Spleen (tissue), 11 donors: ENCODE data around the gene HBQ1. TPM values are rescaled to one million over a fixed set of nuclear protein-coding genes. Genes with fewer than 3 reads are reported as not detected.
"Not testable (repeated sequence)": the region's sequence is repeated elsewhere in the genome, so short reads cannot be mapped to it uniquely, and the experiment has no call there.

Source experiments
- DNase-seq: peaks from one replicate; pipeline ENCODE4 v3.0.0-alpha.2; 2020
- H3K27ac ChIP-seq, 8 donors: fragments of 200-600 bp; sonication (generic) in 7 of 8; 1 replicate in 4 of 8; 2 replicates in 4 of 8; pipeline versions ENCODE4 v1.5.0 to v1.8.0; 2016 to 2021; ENCODE audit warnings: inconsistent platforms in 4 of 8, mild to moderate bottlenecking in 4 of 8, moderate library complexity in 1 of 8
- H3K27me3 ChIP-seq, 7 donors: fragments of 200-600 bp; sonication (generic) in 6 of 7; replicated peaks in 1 of 7; 1 replicate in 4 of 7; 2 replicates in 3 of 7; pipeline versions ENCODE4 v1.5.0 to v1.8.0; 2016 to 2021; ENCODE audit warnings: inconsistent platforms in 3 of 7, mild to moderate bottlenecking in 1 of 7
- H3K36me3 ChIP-seq, 6 donors: fragments of 200-600 bp; sonication (generic) in 5 of 6; 1 replicate in 4 of 6; 2 replicates in 2 of 6; pipeline versions ENCODE4 v1.5.0 to v1.8.0; 2016 to 2021; ENCODE audit warnings: inconsistent platforms in 2 of 6
- H3K4me1 ChIP-seq, 6 donors: fragments of 200-600 bp; sonication (generic) in 5 of 6; 1 replicate in 3 of 6; 2 replicates in 3 of 6; pipeline versions ENCODE4 v1.5.0 to v1.8.0; 2016 to 2021; ENCODE audit warnings: inconsistent platforms in 3 of 6
- H3K4me3 ChIP-seq, 8 donors: fragments of 200-600 bp; sonication (generic) in 7 of 8; 1 replicate in 4 of 8; 2 replicates in 4 of 8; pipeline versions ENCODE4 v1.5.0 to v1.8.0; 2016 to 2021; ENCODE audit warnings: inconsistent platforms in 4 of 8, mild to moderate bottlenecking in 4 of 8, moderate library complexity in 2 of 8
- H3K9me3 ChIP-seq, 8 donors: fragments of 200-600 bp; sonication (generic) in 7 of 8; 1 replicate in 4 of 8; 2 replicates in 4 of 8; pipeline versions ENCODE4 v1.5.0 to v1.8.0; 2016 to 2021; ENCODE audit warnings: inconsistent platforms in 4 of 8
- CTCF ChIP-seq, 11 experiments: fragments of 200-600 bp in 7 of 11; fragments of 450-650 bp in 4 of 11; sonication (generic) in 4 of 11; IDR thresholded peaks in 8 of 11; conservative IDR thresholded peaks in 3 of 11; 1 replicate in 7 of 11; 2 replicates in 4 of 11; pipeline versions ENCODE4 v1.4.0 to v1.8.0; 2016 to 2021; ENCODE audit warnings: antibody characterized with exemption in 11 of 11, inconsistent platforms in 4 of 11, mild to moderate bottlenecking in 1 of 11
- POLR2A ChIP-seq, 3 donors: fragments of 450-650 bp; IDR thresholded peaks; one replicate each; pipeline ENCODE4 v1.5.1; 2017; ENCODE audit warnings: antibody characterized with exemption in 3 of 3, mild to moderate bottlenecking in 1 of 3
- POLR2AphosphoS5 ChIP-seq, 3 donors: sonication (generic); formaldehyde crosslinking; IDR thresholded peaks; one replicate each; pipeline ENCODE4 v1.5.1; 2017; ENCODE audit warnings: antibody characterized with exemption in 3 of 3
- WGBS, 5 donors: extraction: QIAGEN DNeasy Blood & Tissue Kit in 3 of 5; methylation state at CpG; one replicate each; pipeline versions ENCODE4 v1.1.5 to v1.1.7; 2013 to 2018; 5-methylcytosine and 5-hydroxymethylcytosine counted together
- intact Hi-C: fragments of 100-400 bp; cut with DNase I; formaldehyde crosslinking; loops from one replicate; pipeline ENCODE4 v1.15.0; 2023; ENCODE audit warnings: low total_unique reads
- polyA plus RNA-seq, 3 donors: library from polyadenylated mRNA; stranded (reverse); fragments of 200-250 nt; gene quantifications; one replicate each; pipeline ENCODE4 v1.2.1, GENCODE V29; 2013
- total RNA-seq, 7 donors: library from RNA; depleted of rRNA in 3 of 7; stranded (reverse); fragments of >200 nt in 3 of 7; fragmentation: NEBNext Ultra II Directional in 4 of 7; extraction: Animal tissue kit (Norgen Biotek cat#: 25700) in 4 of 7; gene quantifications; one replicate each; pipeline versions ENCODE4 v1.1.0 to v1.2.1, GENCODE V29; 2016 to 2021
- donor health status: healthy with polysubstance abuse.
- donor health status: DM: no; HTN: no; CAD: no; lungs with moderate emphysema.
- donor health status: DM: no; HTN: no; CAD: no.
- donor health status: Bipolar disorder and iron deficiency.
- donor health status: healthy.
- donor health status: DM: no; HTN: no; CAD: no.
- donor health status: DM: yes; HTN: yes; CAD: no.

Gene HBQ1
- total and polyA plus RNA-seq, 10 donors: 0.41 to 11.3 (median 6.6) TPM; not detected in 3

GRCh38 chr16:175011-175949 lies 5.0 kb upstream of the HBQ1 start:
- 11 to 23% (median 17%) methylated on average over 7 to 8 of the region's 8 CpGs for WGBS, 5 donors
- no peak overlapping the region for H3K27ac ChIP-seq
- TF ChIP-seq CTCF (IDR thresholded peaks at IDR 0.05 in 8 of 11, conservative IDR thresholded peaks at IDR 0.05 in 3 of 11): no peak
- DNase-seq: no peak
- no peaks in the 10 kb centered on the region for H3K36me3 ChIP-seq
- intact Hi-C loops: no loop called here
- H3K9me3 ChIP-seq: no peaks in the 10 kb centered on the region
- H3K4me3 ChIP-seq: no peak overlapping the region
- H3K27me3 ChIP-seq: peaks cover 7 to 89% (median 61%) of the 10 kb centered on the region in 7 donors
- peaks cover 0 to 38% (median 8%) of the 10 kb centered on the region in 6 donors for H3K4me1 ChIP-seq

GRCh38 chr16:176006-176405 lies 4.3 kb upstream of the HBQ1 start:
- intact Hi-C loops, H3K27ac ChIP-seq, DNase-seq, H3K36me3 ChIP-seq, H3K9me3 ChIP-seq: not testable (repeated sequence)
- peaks cover 7 to 89% (median 63%) of the 10 kb centered on the region in 7 donors for H3K27me3 ChIP-seq
- 1 to 2% (median 2%) methylated on average over 12 to 27 of the region's 39 CpGs; no CpG with 5 or more reads in 2 of the 5 donors for WGBS, 5 donors
- peaks cover 7 to 45% (median 16%) of the 10 kb centered on the region in 6 donors for H3K4me1 ChIP-seq
- peak overlapping the region in 1 of 8 donors; percentile 51 for H3K4me3 ChIP-seq

- H3K36me3 ChIP-seq, intact Hi-C loops, H3K9me3 ChIP-seq, DNase-seq, H3K27ac ChIP-seq: not testable (repeated sequence)
- H3K4me1 ChIP-seq: peaks cover 11 to 52% (median 22%) of the 10 kb centered on the region in 6 donors
- H3K27me3 ChIP-seq: peaks cover 7 to 87% (median 59%) of the 10 kb centered on the region in 7 donors
- 5 to 18% (median 8%) methylated on average over 10 to 42 of the region's 88 CpGs for WGBS, 5 donors
- peak within 1 kb of the TSS in 1 of 8 donors; percentile 51 for H3K4me3 ChIP-seq
These were observed 3.5 kb upstream of the HBQ1 start, which contains the start of gene HBA1 for GRCh38 chr16:176477-177382. Gene HBA1 (plus strand): TSS chr16:176680. CDS start chr16:176717, 37 bp downstream.

GRCh38 chr16:177394-177822 lies 2.9 kb upstream of the HBQ1 start:
- Histone ChIP-seq H3K27me3 (peaks cover 7 to 82% (median 58%) of the 10 kb centered on the region in 7 donors), H3K4me3 (peak overlapping the region in 1 of 8 donors; percentile 13), H3K36me3 (no peaks in the 10 kb centered on the region), H3K27ac (no peak overlapping the region), H3K4me1 (peaks cover 11 to 53% (median 22%) of the 10 kb centered on the region in 6 donors), H3K9me3 (no peaks in the 10 kb centered on the region)
- WGBS, 5 donors: 9 to 22% (median 15%) methylated on average over 11 to 13 of the region's 13 CpGs
- TF ChIP-seq POLR2A (IDR thresholded peaks at IDR 0.05) (no peak), POLR2AphosphoS5 (IDR thresholded peaks at IDR 0.05) (no peak), CTCF (IDR thresholded peaks at IDR 0.05 in 8 of 11, conservative IDR thresholded peaks at IDR 0.05 in 3 of 11) (no peak)
- DNase-seq: no peak
- intact Hi-C loops: no loop called here
